ENCODE measurements around the gene ZBED5. TPM values are rescaled to one million over a fixed set of nuclear protein-coding genes. Genes with fewer than 3 reads are reported as not detected.

The ZBED5 gene
- polyA plus RNA-seq, 1 donor from 2014 or later = 178 TPM

DNA sequence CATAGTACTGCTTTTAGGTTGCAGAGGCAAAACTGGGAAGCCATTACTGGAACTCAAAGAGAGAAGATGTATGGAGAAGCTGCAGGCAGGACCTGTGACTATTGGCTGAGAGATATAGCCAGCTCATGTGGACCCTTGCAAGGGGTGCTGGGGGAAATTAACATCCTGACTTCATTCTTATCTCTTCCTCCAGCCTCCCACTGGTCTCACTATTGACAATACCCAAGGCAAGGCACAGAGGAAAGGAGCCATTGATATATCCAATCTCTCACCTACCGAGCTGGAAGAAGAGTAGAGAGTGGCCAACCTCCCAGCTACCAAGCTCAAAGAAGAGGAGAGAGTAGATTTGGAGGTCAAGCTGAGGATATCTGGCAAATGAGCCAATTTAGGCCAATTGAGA lies 36.8 kb upstream of the ZBED5 start:
- Histone ChIP-seq H3F3A (ENCODE audit: insufficient read depth, low read length, poor library complexity, severe bottlenecking) (no peaks in the 10 kb centered on the region), H3K9ac (ENCODE audit: low read length) (no peak overlapping the region), H3K4me3 (ENCODE audit: low read length) (no peak overlapping the region), H3K9me2 (ENCODE audit: insufficient read depth, low read length) (no peaks in the 10 kb centered on the region), H3K79me2 (replicated peaks; ENCODE audit: insufficient read depth, low read length) (no peaks in the 10 kb centered on the region), H3K9me3 (ENCODE audit: low read length) (no peaks in the 10 kb centered on the region), H3K27ac (ENCODE audit: low read length) (no peak overlapping the region), H3K4me2 (ENCODE audit: low read length) (no peak overlapping the region), H2AFZ (ENCODE audit: low read depth, low read length) (no peak overlapping the region), H4K20me1 (ENCODE audit: insufficient read depth) (no peaks in the 10 kb centered on the region), H3K27me3 (ENCODE audit: insufficient read depth, low read depth, low read length) (no peaks in the 10 kb centered on the region), H3K36me3 (ENCODE audit: insufficient read depth, low read length) (no peaks in the 10 kb centered on the region)
- TF ChIP-seq RAD21 (conservative IDR thresholded peaks at IDR 0.05) (no peak), POLR2AphosphoS5 (IDR thresholded peaks at IDR 0.05) (no peak), EP300 (conservative IDR thresholded peaks at IDR 0.05; ENCODE audit: poor library complexity, severe bottlenecking) (no peak), SMC3 (conservative IDR thresholded peaks at IDR 0.05; ENCODE audit: poor library complexity) (no peak), EZH2 (IDR thresholded peaks at IDR 0.05; ENCODE audit: borderline replicate concordance, insufficient read depth, low read length, poor library complexity, severe bottlenecking) (no peak), TAF1 (IDR thresholded peaks at IDR 0.05; ENCODE audit: low read depth) (no peak), MXI1 (conservative IDR thresholded peaks at IDR 0.05; ENCODE audit: poor library complexity, severe bottlenecking) (no peak)
- TF ChIP-seq, protein P1, sequence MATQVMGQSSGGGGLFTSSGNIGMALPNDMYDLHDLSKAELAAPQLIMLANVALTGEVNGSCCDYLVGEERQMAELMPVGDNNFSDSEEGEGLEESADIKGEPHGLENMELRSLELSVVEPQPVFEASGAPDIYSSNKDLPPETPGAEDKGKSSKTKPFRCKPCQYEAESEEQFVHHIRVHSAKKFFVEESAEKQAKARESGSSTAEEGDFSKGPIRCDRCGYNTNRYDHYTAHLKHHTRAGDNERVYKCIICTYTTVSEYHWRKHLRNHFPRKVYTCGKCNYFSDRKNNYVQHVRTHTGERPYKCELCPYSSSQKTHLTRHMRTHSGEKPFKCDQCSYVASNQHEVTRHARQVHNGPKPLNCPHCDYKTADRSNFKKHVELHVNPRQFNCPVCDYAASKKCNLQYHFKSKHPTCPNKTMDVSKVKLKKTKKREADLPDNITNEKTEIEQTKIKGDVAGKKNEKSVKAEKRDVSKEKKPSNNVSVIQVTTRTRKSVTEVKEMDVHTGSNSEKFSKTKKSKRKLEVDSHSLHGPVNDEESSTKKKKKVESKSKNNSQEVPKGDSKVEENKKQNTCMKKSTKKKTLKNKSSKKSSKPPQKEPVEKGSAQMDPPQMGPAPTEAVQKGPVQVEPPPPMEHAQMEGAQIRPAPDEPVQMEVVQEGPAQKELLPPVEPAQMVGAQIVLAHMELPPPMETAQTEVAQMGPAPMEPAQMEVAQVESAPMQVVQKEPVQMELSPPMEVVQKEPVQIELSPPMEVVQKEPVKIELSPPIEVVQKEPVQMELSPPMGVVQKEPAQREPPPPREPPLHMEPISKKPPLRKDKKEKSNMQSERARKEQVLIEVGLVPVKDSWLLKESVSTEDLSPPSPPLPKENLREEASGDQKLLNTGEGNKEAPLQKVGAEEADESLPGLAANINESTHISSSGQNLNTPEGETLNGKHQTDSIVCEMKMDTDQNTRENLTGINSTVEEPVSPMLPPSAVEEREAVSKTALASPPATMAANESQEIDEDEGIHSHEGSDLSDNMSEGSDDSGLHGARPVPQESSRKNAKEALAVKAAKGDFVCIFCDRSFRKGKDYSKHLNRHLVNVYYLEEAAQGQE (IDR thresholded peaks at IDR 0.05; ENCODE audit: borderline replicate concordance) = no peak
- TF ChIP-seq, protein P2, sequence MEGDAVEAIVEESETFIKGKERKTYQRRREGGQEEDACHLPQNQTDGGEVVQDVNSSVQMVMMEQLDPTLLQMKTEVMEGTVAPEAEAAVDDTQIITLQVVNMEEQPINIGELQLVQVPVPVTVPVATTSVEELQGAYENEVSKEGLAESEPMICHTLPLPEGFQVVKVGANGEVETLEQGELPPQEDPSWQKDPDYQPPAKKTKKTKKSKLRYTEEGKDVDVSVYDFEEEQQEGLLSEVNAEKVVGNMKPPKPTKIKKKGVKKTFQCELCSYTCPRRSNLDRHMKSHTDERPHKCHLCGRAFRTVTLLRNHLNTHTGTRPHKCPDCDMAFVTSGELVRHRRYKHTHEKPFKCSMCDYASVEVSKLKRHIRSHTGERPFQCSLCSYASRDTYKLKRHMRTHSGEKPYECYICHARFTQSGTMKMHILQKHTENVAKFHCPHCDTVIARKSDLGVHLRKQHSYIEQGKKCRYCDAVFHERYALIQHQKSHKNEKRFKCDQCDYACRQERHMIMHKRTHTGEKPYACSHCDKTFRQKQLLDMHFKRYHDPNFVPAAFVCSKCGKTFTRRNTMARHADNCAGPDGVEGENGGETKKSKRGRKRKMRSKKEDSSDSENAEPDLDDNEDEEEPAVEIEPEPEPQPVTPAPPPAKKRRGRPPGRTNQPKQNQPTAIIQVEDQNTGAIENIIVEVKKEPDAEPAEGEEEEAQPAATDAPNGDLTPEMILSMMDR (IDR thresholded peaks at IDR 0.05; ENCODE audit: poor library complexity, severe bottlenecking) = no peak

DNA sequence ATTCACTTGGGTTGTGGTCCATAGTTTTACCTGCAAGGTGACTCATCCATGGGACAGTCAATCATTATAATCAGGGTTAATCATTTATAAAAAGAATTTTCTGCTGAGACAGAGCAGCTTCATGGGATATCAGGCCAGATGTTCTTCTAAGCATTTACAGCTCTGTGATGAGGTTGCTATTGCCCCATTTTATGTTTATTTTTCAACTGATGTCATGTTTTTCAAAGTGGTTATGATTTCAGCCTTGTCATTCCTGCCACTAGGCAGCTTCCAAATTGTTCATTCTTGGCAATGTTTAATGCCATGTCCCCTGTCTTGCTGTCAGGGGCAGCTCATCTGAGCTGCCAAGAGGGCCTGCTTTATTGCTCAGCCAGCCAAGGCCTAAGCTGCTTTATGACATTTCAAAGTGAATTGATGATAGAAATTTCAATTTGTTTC lies 35.9 kb upstream of the ZBED5 start:
- Histone ChIP-seq H3K36me3 (ENCODE audit: insufficient read depth, low read length) (no peaks in the 10 kb centered on the region), H3F3A (ENCODE audit: insufficient read depth, low read length, poor library complexity, severe bottlenecking) (no peaks in the 10 kb centered on the region), H3K79me2 (replicated peaks; ENCODE audit: insufficient read depth, low read length) (no peaks in the 10 kb centered on the region), H3K27me3 (ENCODE audit: insufficient read depth, low read depth, low read length) (no peaks in the 10 kb centered on the region), H3K27ac (ENCODE audit: low read length) (no peak overlapping the region), H2AFZ (ENCODE audit: low read depth, low read length) (no peak overlapping the region), H3K9me3 (ENCODE audit: low read length) (no peaks in the 10 kb centered on the region), H3K9ac (ENCODE audit: low read length) (no peak overlapping the region), H4K20me1 (ENCODE audit: insufficient read depth) (no peaks in the 10 kb centered on the region), H3K4me2 (ENCODE audit: low read length) (no peak overlapping the region), H3K4me3 (ENCODE audit: low read length) (no peak overlapping the region), H3K9me2 (ENCODE audit: insufficient read depth, low read length) (no peaks in the 10 kb centered on the region)
- TF ChIP-seq, protein P2 (IDR thresholded peaks at IDR 0.05; ENCODE audit: poor library complexity, severe bottlenecking) = no peak
- peak; percentile 66 for TF ChIP-seq EP300 (conservative IDR thresholded peaks at IDR 0.05; ENCODE audit: poor library complexity, severe bottlenecking)

Measured in neural cell (in vitro differentiated cells).